Left renal pelvis (tissue), 4 donors: ENCODE results near the gene SYNCRIP. TPM values are rescaled to one million over a fixed set of nuclear protein-coding genes. Genes with fewer than 3 reads are reported as not detected.

Experiments used
- polyA plus RNA-seq, 4 donors: library from polyadenylated mRNA; unstranded; fragments of 120-200 nt; gene quantifications; one replicate each; pipeline ENCODE4 v1.2.1, GENCODE V29; 2013; ENCODE audit not compliant: insufficient read length in 4 of 4

The SYNCRIP gene
- polyA plus RNA-seq, 4 donors, result 160 to 218 (median 182) TPM

Other genes with a start within 250 kb of the SYNCRIP start
- gene NT5E, start 192.8 kb downstream of the SYNCRIP start, polyA plus RNA-seq, result 10 to 100 TPM in 1 of 4 donors, 1 to 10 TPM in 3; 3.9 to 23.7 (median 4.6) TPM
- gene SNX14, start 49.0 kb downstream of the SYNCRIP start, polyA plus RNA-seq, result 100 to 1,000 TPM in 3 of 4 donors, 10 to 100 TPM in 1; 67.7 to 140 (median 132) TPM